T-helper 22 cell (primary cell): Measurements from ENCODE around the gene SLC38A2.
"Not testable (repeated sequence)": the region's sequence is repeated elsewhere in the genome, so short reads cannot be mapped to it uniquely, and the experiment has no call there.

ENCODE experiments used
- DNase-seq: peaks from one replicate; pipeline ENCODE4 v3.0.0-alpha.2; 2020; ENCODE audit warnings: low read depth

The SLC38A2 gene

GRCh38 chr12:46360370-46360769 is 12.2 kb downstream of the SLC38A2 start:
- no peak for DNase-seq

- DNase-seq = no peak
Observed at GRCh38 chr12:46359667-46360280, 12.8 kb downstream of the SLC38A2 start.

DNA sequence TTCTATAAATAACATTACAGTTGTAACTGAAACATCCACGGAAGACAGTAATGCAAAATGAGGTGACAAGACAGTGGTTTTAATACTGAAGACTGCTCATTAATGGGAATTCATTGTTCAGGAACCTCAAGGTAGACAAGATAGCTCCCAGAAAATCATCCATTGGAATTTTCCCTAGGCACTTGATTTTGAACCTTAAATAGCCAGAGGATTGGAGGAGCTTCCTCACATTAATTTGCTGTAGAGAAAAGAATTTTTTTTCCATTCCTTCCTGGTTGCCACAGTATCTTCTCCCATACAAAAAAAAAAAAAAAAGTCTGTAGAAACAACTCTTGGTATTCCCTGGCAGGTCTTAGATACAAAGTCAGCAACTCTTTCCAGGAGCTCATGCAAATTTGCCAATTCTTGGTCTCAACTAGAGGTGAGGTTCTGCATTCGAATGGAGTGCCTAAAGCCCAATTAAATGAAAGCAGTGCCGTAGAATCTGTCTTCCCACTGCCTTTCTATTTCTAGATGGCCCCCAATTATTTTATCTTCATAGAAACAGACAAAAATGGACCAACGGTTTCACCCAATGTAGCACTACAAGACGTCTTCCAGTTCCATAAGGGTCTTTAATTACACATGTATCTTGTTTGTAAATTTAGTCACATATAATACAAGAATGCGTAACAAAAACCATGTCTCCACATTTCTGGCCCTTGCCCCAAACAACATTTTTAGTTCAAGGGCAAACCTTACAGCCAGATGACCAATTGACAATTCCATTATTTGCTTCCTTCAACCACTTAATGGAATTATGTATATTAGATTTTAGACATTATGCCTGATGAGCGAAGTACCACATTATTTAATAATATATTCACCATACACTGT is 13.5 kb downstream of the SLC38A2 start:
- DNase-seq = no peak

GRCh38 chr12:46358325-46358700 is 14.3 kb downstream of the SLC38A2 start:
- DNase-seq = no peak

- DNase-seq = no peak
Observed at GRCh38 chr12:46357438-46358324, 14.9 kb downstream of the SLC38A2 start.

- DNase-seq = no peak
Observed at GRCh38 chr12:46356655-46357437, 15.7 kb downstream of the SLC38A2 start.

- DNase-seq = no peak
Observed at GRCh38 chr12:46354802-46355199, 17.8 kb downstream of the SLC38A2 start.

DNA sequence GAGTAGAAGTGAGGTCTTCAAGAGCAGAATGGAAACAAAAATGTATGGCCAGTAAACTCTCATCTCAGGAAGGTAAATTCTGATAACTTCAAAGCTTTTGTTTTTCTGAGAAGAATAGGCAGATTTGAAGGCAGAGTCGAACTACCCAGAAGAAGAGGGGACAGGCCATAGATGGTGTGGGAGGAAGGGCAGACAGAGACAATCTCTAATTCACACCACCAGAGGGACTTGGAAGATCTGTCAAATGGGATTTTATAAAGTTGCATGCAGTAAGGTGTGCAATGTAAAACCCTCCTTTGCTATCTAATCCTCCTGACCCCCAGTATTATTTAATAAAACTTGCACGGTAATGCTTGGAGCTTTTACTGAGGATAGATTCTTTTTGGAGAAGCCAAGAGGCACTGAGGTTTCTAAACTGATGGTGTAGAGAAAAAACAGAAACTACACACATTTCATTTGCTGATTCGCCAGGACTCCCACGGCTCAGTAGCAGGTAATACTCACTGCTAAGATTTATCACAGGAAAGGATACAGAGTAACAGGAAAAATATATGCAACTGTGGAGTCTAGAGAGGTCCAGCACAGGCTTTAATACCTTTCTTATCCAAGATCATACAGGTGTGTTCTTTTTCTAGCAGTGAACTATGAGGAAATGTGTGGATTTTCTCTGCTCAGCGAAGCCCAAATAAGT is 18.3 kb downstream of the SLC38A2 start:
- DNase-seq = no peak

DNA sequence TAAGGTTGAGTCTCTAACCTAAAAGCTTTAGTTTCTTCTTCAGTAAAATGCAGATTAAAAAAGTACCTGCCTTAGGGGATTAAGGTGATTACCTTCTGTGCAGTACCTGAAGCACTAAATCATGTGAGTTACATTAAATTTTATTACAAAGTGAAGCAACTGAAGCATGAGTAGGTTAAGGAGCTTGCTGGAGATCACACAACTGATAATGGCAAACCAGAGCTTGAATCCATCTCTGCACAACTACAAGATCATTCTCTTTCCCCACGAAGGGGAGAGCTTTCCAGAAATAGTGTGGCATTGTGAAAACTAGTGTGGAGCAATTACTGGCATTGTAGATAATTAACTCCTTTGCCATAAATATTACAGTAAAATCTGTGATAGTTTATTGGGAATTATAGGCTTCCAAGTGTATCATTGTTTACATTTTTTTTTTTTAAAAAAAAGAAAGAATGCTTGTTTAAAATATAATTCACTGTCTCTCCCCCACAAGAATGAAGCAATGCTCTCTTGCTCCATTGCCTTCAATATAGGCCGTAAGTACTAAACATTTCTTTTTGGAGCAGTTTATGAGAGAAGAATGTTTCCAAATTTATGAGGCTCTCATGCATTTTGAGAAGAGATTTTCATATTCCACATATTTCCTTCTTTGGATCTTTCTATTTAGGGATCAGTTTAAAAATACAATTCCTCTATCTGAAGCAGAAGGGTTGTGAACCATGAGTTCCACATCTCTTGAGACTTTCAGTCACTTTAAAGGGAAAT is 20.5 kb downstream of the SLC38A2 start:
- no peak for DNase-seq

DNA sequence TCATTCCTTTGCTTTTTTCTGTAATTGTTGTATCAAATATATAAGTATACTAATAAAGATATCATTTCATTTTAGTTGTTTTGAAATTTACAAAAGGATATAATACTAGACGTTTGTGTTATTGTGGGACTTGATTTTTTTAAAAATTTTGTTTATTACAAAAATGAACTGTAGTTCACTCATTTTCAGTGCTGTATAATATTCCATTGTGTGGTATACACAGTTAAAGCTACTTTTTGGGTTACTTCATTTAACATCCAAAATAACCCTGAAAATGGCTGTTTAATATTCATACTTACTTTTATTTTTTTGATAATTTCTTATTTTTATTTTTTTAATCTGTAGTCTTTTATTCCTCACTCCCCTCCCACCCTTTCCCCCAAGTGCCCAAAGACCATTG is 21.4 kb downstream of the SLC38A2 start:
- no peak for DNase-seq

DNA sequence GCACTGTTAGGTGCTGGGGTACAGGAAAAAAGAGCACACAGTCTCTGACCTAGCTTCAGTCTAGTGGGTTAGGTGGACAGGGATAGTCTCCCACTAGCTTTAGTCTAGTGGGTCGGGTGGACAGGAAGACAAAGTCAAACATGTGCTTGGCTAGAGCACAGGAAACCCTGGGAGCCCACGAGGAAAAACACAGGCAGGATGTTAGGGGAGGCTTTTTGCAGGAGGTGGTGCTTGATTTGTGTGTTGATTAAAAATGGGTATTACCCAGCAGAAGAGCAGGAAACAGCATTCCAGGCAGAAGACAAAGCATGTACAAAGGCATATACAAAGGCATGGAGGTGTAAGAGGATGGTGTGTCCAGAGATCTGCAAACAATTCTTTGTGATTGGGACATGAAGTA is 23.3 kb downstream of the SLC38A2 start:
- no peak for DNase-seq

DNA sequence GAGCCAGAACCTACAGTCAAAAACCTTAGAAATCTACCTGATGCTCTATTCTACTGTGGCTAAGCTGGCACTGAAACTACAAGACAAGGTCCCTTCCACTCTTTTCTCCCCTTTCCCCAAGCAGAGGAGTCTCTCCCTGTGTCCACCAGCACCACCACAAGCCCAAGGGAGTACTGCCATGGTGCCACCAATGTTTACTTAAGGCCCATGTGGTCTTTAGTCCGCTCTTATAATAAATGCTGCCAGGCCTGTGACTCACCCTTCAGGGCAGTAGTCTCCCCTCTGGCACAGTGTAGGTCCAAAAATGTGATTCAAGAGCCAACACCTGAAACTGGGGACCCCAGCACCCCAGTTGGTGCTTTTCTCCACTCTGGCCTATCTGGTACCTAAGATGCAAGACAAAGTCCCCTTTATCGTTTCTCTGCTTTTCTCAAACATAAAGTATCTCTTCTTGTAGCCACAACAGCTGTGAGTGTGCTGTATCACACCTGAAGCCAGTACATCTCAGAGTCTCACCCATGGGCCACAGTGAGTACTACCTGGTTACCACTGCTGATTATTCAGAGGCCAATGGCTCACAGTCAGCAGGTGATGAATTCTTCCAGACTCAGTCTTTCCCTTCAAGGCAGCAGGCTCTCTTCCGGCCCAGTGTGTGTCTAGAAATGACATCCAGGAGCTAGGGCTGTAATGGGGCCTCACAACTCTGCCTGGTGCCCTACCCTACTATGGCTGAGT is 29.3 kb downstream of the SLC38A2 start:
- no peak for DNase-seq

- DNase-seq = no peak
Observed at GRCh38 chr12:46342562-46343033, 30.0 kb downstream of the SLC38A2 start.

- no peak for DNase-seq
Observed at GRCh38 chr12:46339051-46339450, 33.5 kb downstream of the SLC38A2 start.

DNA sequence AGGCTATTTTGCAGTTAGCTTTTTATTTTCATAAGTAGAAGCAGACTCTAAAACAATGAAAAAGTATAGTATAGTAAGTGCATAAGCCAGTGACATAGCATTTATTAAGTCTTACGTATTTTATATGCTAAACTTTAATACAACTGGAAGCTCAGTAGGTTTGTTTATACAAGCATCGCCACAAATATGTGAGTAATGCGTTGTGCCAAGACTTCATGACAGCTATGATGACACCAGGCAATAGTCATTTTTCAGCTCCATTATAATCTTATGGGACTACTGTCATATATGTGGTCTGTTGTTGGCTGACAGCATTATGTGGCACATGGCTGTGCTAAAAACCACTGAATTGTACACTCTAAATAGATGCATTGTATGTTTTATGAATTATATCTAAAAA is 40.3 kb downstream of the SLC38A2 start:
- DNase-seq = no peak

DNA sequence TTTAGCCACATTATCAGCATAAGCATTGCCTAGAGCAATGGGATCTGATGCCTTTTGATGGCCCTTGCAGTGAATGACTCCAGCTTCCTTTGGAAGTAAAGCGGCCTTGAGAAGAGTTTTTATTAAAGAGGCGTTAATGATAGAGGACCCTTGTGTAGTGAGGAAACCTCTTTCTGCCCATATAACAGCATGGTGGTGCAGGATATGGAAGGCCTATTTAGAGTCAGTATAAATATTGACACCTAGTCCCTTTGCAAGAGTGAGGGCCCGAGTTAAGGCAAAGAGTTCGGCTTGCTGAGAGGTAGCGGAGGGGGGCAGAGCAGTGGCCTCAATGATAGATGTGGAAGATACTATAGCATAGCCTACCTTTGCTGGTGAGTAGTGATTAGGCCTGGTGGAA is 47.5 kb downstream of the SLC38A2 start:
- not testable (repeated sequence) for DNase-seq

- DNase-seq = no peak
Observed at GRCh38 chr12:46320731-46321130, 51.8 kb downstream of the SLC38A2 start.

- DNase-seq = no peak
Observed at GRCh38 chr12:46318037-46318436, 54.5 kb downstream of the SLC38A2 start.
